SH-SY5Y (cell line): Measurements from ENCODE around the gene ARPC2.

Source experiments
- GATA2 ChIP-seq: IDR thresholded peaks from 2 replicates; pipeline ENCODE4 v1.6.1; 2011; ENCODE audit warnings: mild to moderate bottlenecking, low read depth, low read length
- GATA3 ChIP-seq: IDR thresholded peaks from 2 replicates; pipeline ENCODE4 v1.6.1; 2011; ENCODE audit warnings: low read depth, mild to moderate bottlenecking, low read length, moderate library complexity

DNA sequence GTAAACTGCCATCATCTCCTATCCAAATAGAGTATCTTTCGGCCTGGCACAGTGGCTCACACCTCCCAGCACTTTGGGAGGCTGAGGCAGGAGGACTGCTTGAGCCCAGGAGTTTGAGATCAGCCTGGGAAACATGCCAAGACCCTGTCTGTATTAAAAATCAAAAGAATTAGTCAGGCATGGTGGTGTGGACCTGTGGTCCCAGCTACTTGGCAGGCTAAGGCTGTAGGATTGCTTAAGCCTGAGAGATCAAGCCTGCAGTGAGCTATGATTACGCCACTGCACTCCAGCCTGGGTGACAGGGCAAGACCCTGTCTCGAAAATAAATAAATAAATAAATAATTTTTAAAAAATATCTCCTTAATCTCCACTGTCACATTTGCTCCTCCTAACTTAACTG is 14.7 kb upstream of the ARPC2 start:
- TF ChIP-seq GATA2 (no peak), GATA3 (no peak)
